H1 (cell line): ENCODE results near the gene ZNF177. TPM values are rescaled to one million over a fixed set of nuclear protein-coding genes. Genes with fewer than 3 reads are reported as not detected.
A peak's percentile ranks its signal among the peaks of the same experiment; 100 is the strongest.

Experiments
- BRCA1 ChIP-seq: IDR thresholded peaks from 2 replicates; pipeline ENCODE4 v1.6.1; 2012; ENCODE audit warnings: low read depth, low read length, improper control_type of control experiment
- KDM1A ChIP-seq: fragments of 200-600, 300-600 bp; sonication (generic); IDR thresholded peaks from 2 replicates; pipeline ENCODE4 v1.7.1; 2016; ENCODE audit warnings: mild to moderate bottlenecking, low read length, borderline replicate concordance
- POLR2A ChIP-seq, 2 experiments: IDR thresholded peaks; 1 replicate in 1 of 2; 2 replicates in 1 of 2; pipeline ENCODE4 v1.6.1; 2011; ENCODE audit warnings: low read depth in 2 of 2, low read length in 2 of 2, mild to moderate bottlenecking in 2 of 2; ENCODE audit errors: control extremely low read depth in 1 of 2
- POLR2AphosphoS5 ChIP-seq: IDR thresholded peaks from 2 replicates; pipeline ENCODE4 v1.6.1; 2011; ENCODE audit warnings: low read depth, low read length
- TBP ChIP-seq: IDR thresholded peaks from 2 replicates; pipeline ENCODE4 v1.6.1; 2011; ENCODE audit warnings: low read depth, low read length, improper control_type of control experiment
- YY1 ChIP-seq: IDR thresholded peaks from 2 replicates; pipeline ENCODE4 v1.6.1; 2011; ENCODE audit warnings: low read depth, mild to moderate bottlenecking, low read length
- polyA plus RNA-seq, 7 experiments: library from polyadenylated mRNA; depleted of rRNA in 3 of 7; stranded (reverse) in 5 of 7; unstranded in 2 of 7; fragments of >200 nt in 5 of 7; fragments of 200-250 nt in 2 of 7; gene quantifications; 1 replicate in 5 of 7; 2 replicates in 1 of 7; 4 replicates in 1 of 7; pipeline versions ENCODE4 v1.2.1 to v1.2.3, GENCODE V29; 2011 to 2013; ENCODE audit warnings: missing spikeins in 2 of 7, mixed read lengths in 2 of 7
- total RNA-seq: library from RNA; stranded (reverse); fragmentation: NEBNext Ultra II Directional; extraction: Animal tissue kit (Norgen Biotek cat#: 25700); gene quantifications from 2 replicates; pipeline ENCODE4 v1.2.1, GENCODE V29; 2021

The ZNF177 gene
- total and polyA plus RNA-seq, 2 of the 8 experiments (the other 6 are each of a cell fraction or from before 2014, with no cell fraction given), result 3.1 to 5.9 TPM

DNA sequence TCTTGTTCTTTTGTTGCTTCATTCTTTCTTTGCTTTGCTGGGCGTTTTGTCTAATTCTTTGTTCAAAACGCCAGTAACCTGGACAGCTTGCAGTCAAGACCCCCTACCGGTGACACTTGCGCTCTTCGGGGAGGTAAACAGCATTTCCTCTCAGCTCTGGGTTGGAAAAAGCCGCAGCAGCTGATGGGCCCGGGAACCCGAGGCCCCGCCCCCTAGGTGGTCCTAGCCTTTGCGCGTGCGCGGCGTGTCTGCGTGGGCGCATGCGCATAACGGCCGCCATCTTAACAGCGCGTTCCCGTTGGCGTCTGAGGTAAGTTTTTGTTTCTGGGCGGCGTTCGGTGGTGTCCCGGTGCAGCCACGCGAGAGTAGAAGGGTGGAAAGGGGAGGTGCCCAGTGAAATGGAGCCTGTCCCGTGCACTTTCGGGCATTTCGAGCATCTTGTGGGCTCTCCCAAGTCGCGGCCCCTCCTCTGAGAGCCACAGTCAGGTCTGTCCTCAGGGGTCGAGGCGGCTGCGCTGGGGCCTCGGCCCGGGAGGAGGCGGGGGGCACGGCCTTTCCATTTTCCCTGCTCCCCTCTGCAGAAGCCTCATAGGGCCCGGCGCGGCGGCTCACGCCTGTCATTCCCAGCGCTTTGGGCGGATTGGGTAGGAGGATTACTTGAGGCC is 38.8 kb upstream of the ZNF177 start, which contains the start of gene ZNF559 (continued):
- TF ChIP-seq POLR2AphosphoS5, result peak; percentile 69
- peak; percentile 78 for TF ChIP-seq BRCA1
- no peak for TF ChIP-seq KDM1A
- TF ChIP-seq POLR2A (IDR thresholded peaks at IDR 0.05; ENCODE audit: control extremely low read depth in 1 of 2, low read depth in 2 of 2, low read length in 2 of 2), result peak in 1 of 2 experiments; percentile 70; a peak in 2 of 3 replicates
- TF ChIP-seq YY1, result peak; percentile 90
- peak; percentile 78 for TF ChIP-seq TBP
